ENCODE measurements around the gene PDE4D. TPM values are rescaled to one million over a fixed set of nuclear protein-coding genes. Genes with fewer than 3 reads are reported as not detected.

Gene PDE4D
- total and polyA plus RNA-seq, 2 donors (not counting 3 experiments of a cell fraction or from before 2014, with no cell fraction given), result 34.5 to 51.2 TPM

- Histone ChIP-seq H3K4me1 (ENCODE audit: control insufficient read depth, extremely low read depth, insufficient read depth, low read length) (peaks cover 22% of the 10 kb centered on the region), H3K4me2 (ENCODE audit: insufficient read depth, low read length) (no peak overlapping the region), H3K4me3 (replicated peaks in 1 of 3; ENCODE audit: insufficient read depth in 1 of 3, low read depth in 1 of 3, low read length in 3 of 3) (no peak overlapping the region), H4K20me1 (replicated peaks; ENCODE audit: control insufficient read depth, extremely low read depth, insufficient read depth, low read length) (no peaks in the 10 kb centered on the region), H2AFZ (ENCODE audit: low read depth, low read length) (no peak overlapping the region), H3K36me3 (ENCODE audit: control insufficient read depth in 2 of 2, extremely low read depth in 1 of 2, insufficient read depth in 2 of 2, low read length in 2 of 2) (no peaks in the 10 kb centered on the region), H3K9me3 (replicated peaks; ENCODE audit: control insufficient read depth, insufficient read depth, low read length) (no peaks in the 10 kb centered on the region), H3K27ac (ENCODE audit: insufficient read depth, low read depth, low read length) (no peak overlapping the region), H3K27me3 (ENCODE audit: control insufficient read depth in 2 of 2, insufficient read depth in 2 of 2, low read length in 2 of 2) (no peaks in the 10 kb centered on the region), H3K79me2 (ENCODE audit: control insufficient read depth, insufficient read depth, low read length) (no peaks in the 10 kb centered on the region), H3K9ac (replicated peaks; ENCODE audit: extremely low read depth, insufficient read depth, low read length) (no peak overlapping the region), H3K9me1 (replicated peaks; ENCODE audit: control insufficient read depth, extremely low read depth, insufficient read depth, low read length) (no peaks in the 10 kb centered on the region)
- BruUV-seq (replicated peaks), result no TSS peak
- ChIA-PET CTCF (interaction anchor here (1.1 kb wide), 1 partner anchor 17 kb away, joined by 4 read pairs; no protein-coding TSS in a partner anchor), POLR2A (no interaction called here)
- FAIRE-seq (no peak), DNase-seq (ENCODE audit: low read depth, low spot score) (no peak)
- dilution Hi-C loops (cut with MboI; ENCODE audit: extremely low pct_ligation_motif_present, low sequenced_read_pairs), result no loop called here
- intact Hi-C loops (cut with micrococcal nuclease), result loop anchor here (5.0 kb wide), 1 partner anchor 48 kb away; no protein-coding TSS in a partner anchor
- TF ChIP-seq POLR2A (IDR thresholded peaks at IDR 0.05; ENCODE audit: low read depth, low read length), result no peak
- TF ChIP-seq CTCF (IDR thresholded peaks at IDR 0.05; ENCODE audit: extremely low read depth in 1 of 2, insufficient read depth in 1 of 2, low read depth in 1 of 2, low read length in 2 of 2), result no peak
- TF ChIP-seq POLR2AphosphoS5 (IDR thresholded peaks at IDR 0.05; ENCODE audit: insufficient read depth, low read depth, low read length), result no peak
- TF ChIP-seq MAX (IDR thresholded peaks at IDR 0.05; ENCODE audit: insufficient read depth, insufficient read length), result no peak
- no peak for TF ChIP-seq EZH2 (IDR thresholded peaks at IDR 0.05; ENCODE audit: borderline replicate concordance, low read depth, low read length, severe bottlenecking)
- no peak for TF ChIP-seq MYC (IDR thresholded peaks at IDR 0.05; ENCODE audit: low read depth, low read length)
- no peak for TF ChIP-seq JUN (IDR thresholded peaks at IDR 0.05; ENCODE audit: borderline replicate concordance, insufficient read depth, insufficient read length, low read depth)
- TF ChIP-seq GATA2 (IDR thresholded peaks at IDR 0.05; ENCODE audit: insufficient read depth, insufficient read length, low read depth, low read length), result no peak
- no peak for TF ChIP-seq FOS (IDR thresholded peaks at IDR 0.05; ENCODE audit: borderline replicate concordance, insufficient read depth, low read length)
These were observed 248.1 kb downstream of the PDE4D start for GRCh38 chr5:59645380-59645779.

Measured in endothelial cell of umbilical vein (primary cell).